ENCODE data around the gene FICD.

The FICD gene

GRCh38 chr12:108502922-108503321, 12.2 kb upstream of the FICD start:
- DNase-seq (ENCODE audit: low read depth) = no peak

GRCh38 chr12:108505129-108505528, 9.9 kb upstream of the FICD start:
- DNase-seq (ENCODE audit: low read depth) = no peak

GRCh38 chr12:108507971-108508642, 7.0 kb upstream of the FICD start:
- no peak for DNase-seq (ENCODE audit: low read depth)

GRCh38 chr12:108509806-108510205, 5.3 kb upstream of the FICD start:
- DNase-seq (ENCODE audit: low read depth) = no peak

- DNase-seq (ENCODE audit: low read depth) = no peak
These were observed 4.2 kb upstream of the FICD start for GRCh38 chr12:108510836-108511235.

GRCh38 chr12:108511633-108512540, 3.2 kb upstream of the FICD start:
- peak; percentile 31 for DNase-seq (ENCODE audit: low read depth)

GRCh38 chr12:108514468-108514972, 557 bp upstream of the FICD start:
- DNase-seq (ENCODE audit: low read depth) = no peak

GRCh38 chr12:108515916-108516315, 839 bp downstream of the FICD start:
- no peak for DNase-seq (ENCODE audit: low read depth)

GRCh38 chr12:108516511-108517275, 1.6 kb downstream of the FICD start:
- DNase-seq (ENCODE audit: low read depth) = no peak

GRCh38 chr12:108517288-108518100, 2.4 kb downstream of the FICD start:
- DNase-seq (ENCODE audit: low read depth) = no peak

GRCh38 chr12:108518101-108518715, 3.1 kb downstream of the FICD start:
- DNase-seq (ENCODE audit: low read depth) = no peak

GRCh38 chr12:108518716-108519496, 3.8 kb downstream of the FICD start:
- DNase-seq (ENCODE audit: low read depth) = no peak

GRCh38 chr12:108519558-108519957, 4.5 kb downstream of the FICD start:
- no peak for DNase-seq (ENCODE audit: low read depth)

GRCh38 chr12:108523365-108523764, 8.3 kb downstream of the FICD start:
- DNase-seq (ENCODE audit: low read depth) = no peak

- no peak for DNase-seq (ENCODE audit: low read depth)
These were observed 10.6 kb downstream of the FICD start for GRCh38 chr12:108525681-108526080.

- no peak for DNase-seq (ENCODE audit: low read depth)
These were observed 11.5 kb downstream of the FICD start for GRCh38 chr12:108526482-108527165.

GRCh38 chr12:108527166-108527496, 12.1 kb downstream of the FICD start:
- DNase-seq (ENCODE audit: low read depth) = no peak

GRCh38 chr12:108530161-108530560, 15.1 kb downstream of the FICD start:
- DNase-seq (ENCODE audit: low read depth) = no peak

GRCh38 chr12:108531929-108532848, 17.1 kb downstream of the FICD start:
- DNase-seq (ENCODE audit: low read depth) = no peak
